ENCODE results near the gene VPS11. TPM values are rescaled to one million over a fixed set of nuclear protein-coding genes. Genes with fewer than 3 reads are reported as not detected.
"Not testable (repeated sequence)": the region's sequence is repeated elsewhere in the genome, so short reads cannot be mapped to it uniquely, and the experiment has no call there.

VPS11 gene
- polyA plus RNA-seq, 3 donors = 28.6 to 56.6 (median 43.3) TPM

DNA sequence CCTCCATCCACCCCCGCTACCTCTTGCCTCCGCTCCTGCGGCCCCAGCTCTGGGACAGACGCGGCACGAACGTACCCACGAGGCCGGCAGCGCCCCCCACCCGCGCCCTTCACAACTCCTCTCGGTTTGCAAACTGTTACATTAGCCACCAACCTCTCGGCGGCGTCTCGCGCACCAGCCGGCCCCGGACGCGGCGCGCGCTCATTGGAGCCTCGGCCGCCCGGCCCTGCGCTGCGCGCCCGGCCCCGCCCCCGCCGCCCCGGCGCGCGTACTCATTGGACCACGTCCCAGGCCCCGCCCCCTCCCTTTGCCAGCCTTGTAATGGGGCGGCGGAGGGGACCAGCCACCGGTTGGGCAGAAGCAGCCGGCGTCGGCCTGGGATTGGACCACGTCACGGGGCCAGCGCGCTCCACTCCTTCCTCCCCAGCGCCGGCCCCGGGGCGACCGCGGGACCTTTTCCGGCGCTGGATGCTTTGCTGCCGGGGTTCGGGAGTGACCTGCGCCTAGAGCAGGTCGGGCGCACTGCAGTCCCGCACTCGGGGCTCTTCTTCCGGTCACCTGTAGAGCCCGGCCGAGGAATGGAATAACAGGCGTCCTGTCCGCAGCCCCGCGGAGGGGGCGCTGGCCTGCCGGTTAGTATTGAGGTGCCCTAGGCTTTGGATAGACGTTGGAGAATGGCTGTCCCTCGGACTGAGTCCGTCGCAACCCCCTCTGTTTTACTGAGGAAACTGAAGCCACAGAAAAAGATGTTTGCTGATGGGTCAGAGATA, 10.4 kb upstream of the VPS11 start, which contains the start of gene HYOU1:
HYOU1 (minus strand) TSS at position 206 of the 770 bp plus-strand sequence. CDS start 1,045 bp downstream, outside the sequence.
- Mint-ChIP-seq H3K4me3 (peak within 1 kb of the TSS; percentile 93 to 94), H3K27me3 (ENCODE audit: low read depth in 3 of 3) (peaks cover 0 to 1% (median 0%) of the 10 kb centered on the region in 3 donors), H3K9me3 (no peaks in the 10 kb centered on the region), H3K36me3 (peaks cover 34 to 49% of the 10 kb centered on the region in 2 donors), H3K4me1 (peaks cover 21% of the 10 kb centered on the region), H3K27ac (peak within 1 kb of the TSS; percentile 89 to 96 (median 96))
- Histone ChIP-seq H2AFZ (ENCODE audit: insufficient read depth, low read depth, low read length, poor library complexity, severe bottlenecking) (peak within 1 kb of the TSS; percentile 90), H3K4me3 (replicated peaks in 1 of 3; ENCODE audit: low read depth in 2 of 3, low read length in 3 of 3) (peak within 1 kb of the TSS; percentile 71 to 91 (median 88)), H3K27ac (ENCODE audit: low read depth in 1 of 2, low read length in 2 of 2) (peak within 1 kb of the TSS; percentile 69 to 94), H4K20me1 (ENCODE audit: insufficient read depth, low read length) (no peaks in the 10 kb centered on the region), H3K4me2 (replicated peaks; ENCODE audit: extremely low read depth, low read length, poor library complexity, severe bottlenecking) (peak within 1 kb of the TSS; percentile 88), H3K9me3 (replicated peaks in 1 of 2; ENCODE audit: control insufficient read depth in 1 of 2, insufficient read depth in 1 of 2, low read length in 2 of 2) (no peaks in the 10 kb centered on the region), H3K27me3 (ENCODE audit: control insufficient read depth in 2 of 2, insufficient read depth in 2 of 2, low read length in 2 of 2) (no peaks in the 10 kb centered on the region), H3K36me3 (replicated peaks in 1 of 2; ENCODE audit: control insufficient read depth in 1 of 2, insufficient read depth in 2 of 2, low read length in 2 of 2) (peaks cover 27 to 38% of the 10 kb centered on the region in 2 donors), H3K9ac (ENCODE audit: insufficient read depth, low read length, poor library complexity, severe bottlenecking) (peak within 1 kb of the TSS; percentile 98), H3K4me1 (ENCODE audit: control insufficient read depth in 1 of 2, insufficient read depth in 2 of 2, low read length in 2 of 2) (peaks cover 17 to 22% of the 10 kb centered on the region in 2 donors), H3K79me2 (ENCODE audit: insufficient read depth, low read length) (peaks cover 23% of the 10 kb centered on the region)
- TF ChIP-seq, protein P1, sequence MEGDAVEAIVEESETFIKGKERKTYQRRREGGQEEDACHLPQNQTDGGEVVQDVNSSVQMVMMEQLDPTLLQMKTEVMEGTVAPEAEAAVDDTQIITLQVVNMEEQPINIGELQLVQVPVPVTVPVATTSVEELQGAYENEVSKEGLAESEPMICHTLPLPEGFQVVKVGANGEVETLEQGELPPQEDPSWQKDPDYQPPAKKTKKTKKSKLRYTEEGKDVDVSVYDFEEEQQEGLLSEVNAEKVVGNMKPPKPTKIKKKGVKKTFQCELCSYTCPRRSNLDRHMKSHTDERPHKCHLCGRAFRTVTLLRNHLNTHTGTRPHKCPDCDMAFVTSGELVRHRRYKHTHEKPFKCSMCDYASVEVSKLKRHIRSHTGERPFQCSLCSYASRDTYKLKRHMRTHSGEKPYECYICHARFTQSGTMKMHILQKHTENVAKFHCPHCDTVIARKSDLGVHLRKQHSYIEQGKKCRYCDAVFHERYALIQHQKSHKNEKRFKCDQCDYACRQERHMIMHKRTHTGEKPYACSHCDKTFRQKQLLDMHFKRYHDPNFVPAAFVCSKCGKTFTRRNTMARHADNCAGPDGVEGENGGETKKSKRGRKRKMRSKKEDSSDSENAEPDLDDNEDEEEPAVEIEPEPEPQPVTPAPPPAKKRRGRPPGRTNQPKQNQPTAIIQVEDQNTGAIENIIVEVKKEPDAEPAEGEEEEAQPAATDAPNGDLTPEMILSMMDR (IDR thresholded peaks at IDR 0.05) = no peak
- WGBS (ENCODE audit: insufficient coverage) = under 1% methylated on average over 79 of the region's 79 CpGs
- intact Hi-C loops (cut with micrococcal nuclease) = loop anchor here in 1 of 2 donors (2.0 kb wide), 2 partner anchors 26 to 38 kb away; partner anchors contain the start of gene SLC37A4
- peak; percentile 96 to 97 (median 97) for DNase-seq

DNA sequence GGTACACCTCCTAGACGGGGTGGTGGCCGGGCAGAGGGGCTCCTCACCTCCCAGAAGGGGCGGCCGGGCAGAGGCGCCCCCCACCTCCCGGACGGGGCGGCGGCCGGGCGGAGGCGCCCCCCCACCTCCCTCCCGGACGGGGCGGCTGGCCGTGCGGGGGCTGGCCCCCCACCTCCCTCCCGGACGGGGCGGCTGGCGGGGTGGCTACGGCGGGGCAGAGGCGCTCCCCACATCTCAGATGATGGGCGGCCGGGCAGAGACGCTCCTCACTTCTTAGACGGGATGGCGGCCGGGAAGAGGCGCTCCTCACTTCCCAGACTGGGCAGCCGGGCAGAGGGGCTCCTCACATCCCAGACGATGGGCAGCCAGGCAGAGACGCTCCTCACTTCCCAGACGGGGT, 8.5 kb upstream of the VPS11 start:
- H3K27me3 Mint-ChIP-seq (ENCODE audit: low read depth in 3 of 3); H3K4me3 Mint-ChIP-seq; H3K9me3 Mint-ChIP-seq; intact Hi-C loops (cut with micrococcal nuclease); H3K9ac ChIP-seq (ENCODE audit: insufficient read depth, low read length, poor library complexity, severe bottlenecking); H2AFZ ChIP-seq (ENCODE audit: insufficient read depth, low read depth, low read length, poor library complexity, severe bottlenecking); H3K27ac ChIP-seq (ENCODE audit: low read depth in 1 of 2, low read length in 2 of 2); H3K27me3 ChIP-seq (ENCODE audit: control insufficient read depth in 2 of 2, insufficient read depth in 2 of 2, low read length in 2 of 2); H3K4me2 ChIP-seq (replicated peaks; ENCODE audit: extremely low read depth, low read length, poor library complexity, severe bottlenecking); H3K4me3 ChIP-seq (replicated peaks in 1 of 3; ENCODE audit: low read depth in 2 of 3, low read length in 3 of 3); H4K20me1 ChIP-seq (ENCODE audit: insufficient read depth, low read length); H3K9me3 ChIP-seq (replicated peaks in 1 of 2; ENCODE audit: control insufficient read depth in 1 of 2, insufficient read depth in 1 of 2, low read length in 2 of 2); DNase-seq: not testable (repeated sequence)
- Mint-ChIP-seq H3K4me1 (peaks cover 24% of the 10 kb centered on the region), H3K36me3 (peaks cover 18 to 33% of the 10 kb centered on the region in 2 donors), H3K27ac (peak overlapping the region in 1 of 7 donors; percentile 48)
- WGBS (ENCODE audit: insufficient coverage) = no CpG with 5 or more reads among the region's 35 CpGs
- H3K36me3 ChIP-seq (replicated peaks in 1 of 2; ENCODE audit: control insufficient read depth in 1 of 2, insufficient read depth in 2 of 2, low read length in 2 of 2) = peaks cover 12 to 19% of the 10 kb centered on the region in 2 donors
- peaks cover 17 to 22% of the 10 kb centered on the region in 2 donors for H3K4me1 ChIP-seq (ENCODE audit: control insufficient read depth in 1 of 2, insufficient read depth in 2 of 2, low read length in 2 of 2)
- H3K79me2 ChIP-seq (ENCODE audit: insufficient read depth, low read length) = peaks cover 30% of the 10 kb centered on the region

All from CD14-positive monocyte (primary cell).